Measurements from ENCODE around the gene UBA7.

Gene UBA7

GRCh38 chr3:49772703-49773102 is 41.0 kb downstream of the UBA7 start:
- TF ChIP-seq CTCF (IDR thresholded peaks at IDR 0.05) = no peak

- no peak for TF ChIP-seq CTCF (IDR thresholded peaks at IDR 0.05)
Measured at GRCh38 chr3:49771340-49771938, 42.3 kb downstream of the UBA7 start.

GRCh38 chr3:49769926-49770325 is 43.8 kb downstream of the UBA7 start:
- no peak for TF ChIP-seq CTCF (IDR thresholded peaks at IDR 0.05)

GRCh38 chr3:49769286-49769915 is 44.4 kb downstream of the UBA7 start:
- TF ChIP-seq CTCF (IDR thresholded peaks at IDR 0.05) = no peak

GRCh38 chr3:49763981-49764380 is 49.8 kb downstream of the UBA7 start:
- TF ChIP-seq CTCF (IDR thresholded peaks at IDR 0.05) = no peak

GRCh38 chr3:49761661-49762060 is 52.1 kb downstream of the UBA7 start:
- no peak for TF ChIP-seq CTCF (IDR thresholded peaks at IDR 0.05)

- TF ChIP-seq CTCF (IDR thresholded peaks at IDR 0.05) = no peak
Measured at GRCh38 chr3:49759226-49759625, 54.5 kb downstream of the UBA7 start.

Data from LNCAP (cell line).